ENCODE results near the gene PHYHIPL. TPM values are rescaled to one million over a fixed set of nuclear protein-coding genes. Genes with fewer than 3 reads are reported as not detected.
"Not testable (repeated sequence)": the region's sequence is repeated elsewhere in the genome, so short reads cannot be mapped to it uniquely, and the experiment has no call there.

PHYHIPL gene
- total RNA-seq, 2 experiments from 2014 or later = not detected

GRCh38 chr10:59223597-59223996, 47.2 kb downstream of the PHYHIPL start:
- H3K27ac Mint-ChIP-seq; CTCF ChIA-PET; H3K4me1 Mint-ChIP-seq; H3K27me3 Mint-ChIP-seq; ATAC-seq; H3K9me3 Mint-ChIP-seq (ENCODE audit: low read depth); H3K36me3 Mint-ChIP-seq; DNase-seq; H3K4me3 Mint-ChIP-seq: not testable (repeated sequence)

- Mint-ChIP-seq H3K4me1 (no peaks in the 10 kb centered on the region), H3K27ac (no peak overlapping the region), H3K36me3 (no peaks in the 10 kb centered on the region), H3K9me3 (ENCODE audit: low read depth) (no peaks in the 10 kb centered on the region), H3K4me3 (no peak overlapping the region), H3K27me3 (no peaks in the 10 kb centered on the region)
- DNase-seq = no peak
- CTCF ChIA-PET = no interaction called here
- ATAC-seq = no peak
Observed at GRCh38 chr10:59225211-59225610, 48.8 kb downstream of the PHYHIPL start.

- CTCF ChIA-PET = no interaction called here
- no peak for ATAC-seq
- Mint-ChIP-seq H3K4me3 (no peak overlapping the region), H3K27me3 (no peaks in the 10 kb centered on the region), H3K27ac (no peak overlapping the region), H3K9me3 (ENCODE audit: low read depth) (no peaks in the 10 kb centered on the region), H3K4me1 (no peaks in the 10 kb centered on the region), H3K36me3 (no peaks in the 10 kb centered on the region)
- DNase-seq = no peak
Observed at GRCh38 chr10:59227136-59227673, 50.8 kb downstream of the PHYHIPL start.

DNA sequence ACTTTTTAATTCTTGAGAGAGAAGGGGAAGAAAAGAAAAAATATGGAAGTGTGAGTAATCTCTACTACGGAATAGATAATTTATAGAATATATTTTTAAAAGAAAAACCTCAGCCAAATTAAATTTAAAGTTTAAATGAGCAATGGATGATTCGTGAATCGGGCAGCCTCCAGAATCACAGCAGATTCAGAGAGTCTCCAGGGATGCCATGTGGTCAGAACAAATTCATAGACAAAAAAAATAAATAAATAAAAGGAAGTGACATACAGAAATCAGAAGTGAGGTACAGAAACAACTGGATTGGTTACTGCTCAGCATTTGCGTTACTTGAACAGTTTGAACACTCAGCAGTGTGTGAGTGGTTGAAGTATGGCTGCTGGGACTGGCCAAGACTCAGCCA, 53.0 kb downstream of the PHYHIPL start:
- H3K9me3 Mint-ChIP-seq (ENCODE audit: low read depth) = no peaks in the 10 kb centered on the region
- no peak overlapping the region for H3K4me3 Mint-ChIP-seq
- H3K4me1 Mint-ChIP-seq = no peaks in the 10 kb centered on the region
- H3K27ac Mint-ChIP-seq = no peak overlapping the region
- CTCF ChIA-PET = no interaction called here
- no peak for DNase-seq
- ATAC-seq = no peak
- no peaks in the 10 kb centered on the region for H3K36me3 Mint-ChIP-seq
- no peaks in the 10 kb centered on the region for H3K27me3 Mint-ChIP-seq

DNA sequence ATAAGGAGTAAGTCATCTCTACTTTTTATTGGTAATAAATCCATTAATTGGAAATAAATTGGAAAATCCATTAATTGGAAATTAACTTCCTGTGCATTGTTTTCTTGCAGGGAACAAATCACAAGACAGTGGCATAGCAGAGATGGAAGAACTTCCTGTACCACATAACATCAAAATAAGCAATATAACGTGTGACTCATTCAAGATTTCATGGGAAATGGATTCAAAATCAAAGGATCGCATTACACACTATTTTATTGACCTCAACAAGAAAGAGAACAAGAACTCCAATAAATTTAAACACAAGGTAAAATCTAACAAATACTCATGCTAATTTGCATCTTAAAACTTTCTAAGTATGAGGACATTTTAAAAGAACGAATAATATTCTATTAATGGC, 57.8 kb downstream of the PHYHIPL start:
- H3K4me3 Mint-ChIP-seq = no peak overlapping the region
- no peak for DNase-seq
- H3K27me3 Mint-ChIP-seq = peaks cover 3% of the 10 kb centered on the region
- H3K36me3 Mint-ChIP-seq = no peaks in the 10 kb centered on the region
- no peaks in the 10 kb centered on the region for H3K9me3 Mint-ChIP-seq (ENCODE audit: low read depth)
- CTCF ChIA-PET = no interaction called here
- H3K27ac Mint-ChIP-seq = no peak overlapping the region
- no peak for ATAC-seq
- no peaks in the 10 kb centered on the region for H3K4me1 Mint-ChIP-seq

DNA sequence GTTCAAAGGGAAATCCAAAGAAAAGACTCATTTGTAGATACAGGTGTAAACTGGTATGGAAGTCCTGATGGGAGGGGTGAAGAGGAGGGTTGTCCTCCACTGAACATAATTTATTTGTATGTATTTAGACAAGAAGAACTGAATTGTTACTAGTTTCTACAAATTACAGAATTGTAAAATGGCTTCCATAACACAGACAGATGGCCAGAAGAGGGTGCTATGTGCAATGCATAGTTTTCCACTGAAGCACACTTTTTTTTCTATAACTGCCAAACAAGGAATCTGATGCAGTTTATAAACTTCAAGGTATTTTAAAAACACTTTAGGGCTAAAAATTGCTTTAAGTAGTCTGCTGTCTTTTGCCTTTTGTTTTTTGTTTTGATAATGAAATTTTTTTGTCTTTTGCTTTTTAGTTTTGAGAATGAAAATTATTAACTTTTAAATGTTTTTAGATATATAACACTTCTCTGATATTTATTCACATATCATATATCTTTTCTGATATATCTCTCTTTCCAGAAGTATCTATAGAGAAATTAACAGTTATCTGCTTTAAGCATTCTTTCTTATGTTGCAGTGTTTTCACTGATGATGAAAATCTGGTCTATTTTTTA, 58.5 kb downstream of the PHYHIPL start:
- DNase-seq (no peak), ATAC-seq (no peak)
- H3K4me1 Mint-ChIP-seq = no peaks in the 10 kb centered on the region
- CTCF ChIA-PET = no interaction called here
- H3K27ac Mint-ChIP-seq = no peak overlapping the region
- H3K9me3 Mint-ChIP-seq (ENCODE audit: low read depth) = no peaks in the 10 kb centered on the region
- H3K36me3 Mint-ChIP-seq = no peaks in the 10 kb centered on the region
- no peak overlapping the region for H3K4me3 Mint-ChIP-seq
- peaks cover 3% of the 10 kb centered on the region for H3K27me3 Mint-ChIP-seq

GRCh38 chr10:59236064-59236697, 59.7 kb downstream of the PHYHIPL start:
- Mint-ChIP-seq H3K4me3 (no peak overlapping the region), H3K27ac (no peak overlapping the region), H3K4me1 (no peaks in the 10 kb centered on the region), H3K36me3 (no peaks in the 10 kb centered on the region), H3K27me3 (peaks cover 3% of the 10 kb centered on the region), H3K9me3 (ENCODE audit: low read depth) (no peaks in the 10 kb centered on the region)
- CTCF ChIA-PET = no interaction called here
- ATAC-seq (no peak), DNase-seq (no peak)

GRCh38 chr10:59237775-59238174, 61.3 kb downstream of the PHYHIPL start:
- Mint-ChIP-seq H3K36me3 (no peaks in the 10 kb centered on the region), H3K27ac (no peak overlapping the region), H3K4me1 (no peaks in the 10 kb centered on the region), H3K27me3 (peaks cover 3% of the 10 kb centered on the region), H3K4me3 (no peak overlapping the region), H3K9me3 (ENCODE audit: low read depth) (no peaks in the 10 kb centered on the region)
- DNase-seq (no peak), ATAC-seq (no peak)
- CTCF ChIA-PET = no interaction called here

DNA sequence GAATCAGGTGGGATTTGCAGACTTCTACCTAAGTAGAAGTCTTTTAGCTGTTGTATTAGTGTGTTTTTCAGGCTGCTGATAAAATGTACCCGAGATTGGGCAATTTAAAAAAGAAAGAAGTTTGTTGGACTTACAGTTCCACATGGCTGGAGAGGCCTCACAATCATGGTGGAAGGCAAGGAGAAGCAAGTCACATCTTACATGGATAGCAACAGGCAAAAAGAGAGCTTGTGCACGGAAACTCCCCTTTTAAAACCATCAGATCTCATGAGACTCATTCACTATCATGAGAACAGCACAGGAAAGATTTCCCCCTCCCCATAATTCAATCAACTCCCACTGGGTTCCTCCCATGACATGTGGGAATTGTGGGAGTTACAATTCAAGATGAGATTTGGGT, 62.7 kb downstream of the PHYHIPL start:
- ATAC-seq; H3K36me3 Mint-ChIP-seq; H3K27ac Mint-ChIP-seq; H3K9me3 Mint-ChIP-seq (ENCODE audit: low read depth); H3K27me3 Mint-ChIP-seq; CTCF ChIA-PET; H3K4me3 Mint-ChIP-seq; DNase-seq; H3K4me1 Mint-ChIP-seq: not testable (repeated sequence)

GRCh38 chr10:59240582-59241183, 64.2 kb downstream of the PHYHIPL start:
- Mint-ChIP-seq H3K4me3 (no peak overlapping the region), H3K27ac (no peak overlapping the region), H3K27me3 (peaks cover 3% of the 10 kb centered on the region), H3K9me3 (ENCODE audit: low read depth) (no peaks in the 10 kb centered on the region), H3K36me3 (no peaks in the 10 kb centered on the region), H3K4me1 (no peaks in the 10 kb centered on the region)
- CTCF ChIA-PET = no interaction called here
- ATAC-seq (no peak), DNase-seq (no peak)

- Mint-ChIP-seq H3K4me1 (no peaks in the 10 kb centered on the region), H3K9me3 (ENCODE audit: low read depth) (no peaks in the 10 kb centered on the region), H3K27me3 (peaks cover 3% of the 10 kb centered on the region), H3K27ac (no peak overlapping the region), H3K36me3 (no peaks in the 10 kb centered on the region), H3K4me3 (no peak overlapping the region)
- CTCF ChIA-PET = no interaction called here
- DNase-seq (no peak), ATAC-seq (no peak)
Observed at GRCh38 chr10:59242057-59242456, 65.6 kb downstream of the PHYHIPL start.

GRCh38 chr10:59242991-59243390, 66.5 kb downstream of the PHYHIPL start:
- H3K36me3 Mint-ChIP-seq = no peaks in the 10 kb centered on the region
- ATAC-seq (no peak), DNase-seq (no peak)
- CTCF ChIA-PET = no interaction called here
- H3K27ac Mint-ChIP-seq = no peak overlapping the region
- H3K4me3 Mint-ChIP-seq = no peak overlapping the region
- no peaks in the 10 kb centered on the region for H3K9me3 Mint-ChIP-seq (ENCODE audit: low read depth)
- H3K4me1 Mint-ChIP-seq = no peaks in the 10 kb centered on the region
- H3K27me3 Mint-ChIP-seq = peaks cover 3% of the 10 kb centered on the region

DNA sequence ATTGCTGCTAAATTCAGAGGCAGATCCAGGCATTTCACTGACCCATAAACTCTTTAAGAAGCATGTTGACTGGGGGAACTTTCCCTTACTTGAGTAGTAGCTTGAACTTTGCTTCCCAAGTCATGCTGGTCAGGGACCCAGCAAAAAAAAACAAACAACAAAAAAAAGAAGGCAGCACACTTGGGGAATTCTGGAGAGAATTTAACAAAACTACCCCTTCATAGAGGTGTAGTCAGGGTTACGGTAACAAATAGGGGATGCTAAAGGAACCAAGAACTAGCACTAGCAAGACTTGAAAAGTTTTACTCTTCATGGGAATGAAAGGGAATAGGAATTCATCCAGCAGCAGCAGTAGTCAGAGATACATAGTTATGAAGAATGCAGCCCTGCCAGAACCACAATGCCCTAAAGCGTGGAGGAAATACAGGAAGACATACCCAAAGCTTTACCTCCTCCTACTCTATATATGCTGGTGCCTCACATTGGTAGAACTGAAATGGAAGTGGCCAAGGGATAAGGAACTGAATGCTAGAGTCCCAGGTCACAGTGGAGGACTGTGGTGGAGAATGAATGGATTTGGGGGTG, 67.3 kb downstream of the PHYHIPL start:
- ATAC-seq (no peak), DNase-seq (no peak)
- Mint-ChIP-seq H3K9me3 (ENCODE audit: low read depth) (no peaks in the 10 kb centered on the region), H3K27me3 (peaks cover 3% of the 10 kb centered on the region), H3K36me3 (no peaks in the 10 kb centered on the region), H3K4me3 (no peak overlapping the region), H3K4me1 (no peaks in the 10 kb centered on the region), H3K27ac (no peak overlapping the region)
- CTCF ChIA-PET = no interaction called here

DNA sequence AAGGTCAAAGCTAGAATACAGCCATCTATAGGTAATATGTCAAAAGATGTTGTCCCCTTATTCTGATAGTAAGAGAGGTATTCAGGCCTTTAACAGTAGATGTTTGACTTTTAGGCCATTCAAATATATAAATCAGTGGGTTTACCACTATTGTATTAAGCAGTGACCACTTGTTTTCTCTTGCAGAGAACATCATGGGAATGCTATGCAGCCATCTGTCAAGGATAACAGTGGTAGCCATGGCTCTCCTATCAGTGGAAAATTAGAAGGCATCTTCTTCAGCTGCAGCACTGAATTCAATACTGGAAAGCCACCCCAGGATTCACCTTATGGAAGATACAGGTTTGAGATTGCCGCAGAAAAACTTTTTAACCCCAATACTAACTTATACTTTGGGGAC, 68.4 kb downstream of the PHYHIPL start:
- Mint-ChIP-seq H3K4me3 (no peak overlapping the region), H3K27me3 (no peaks in the 10 kb centered on the region), H3K9me3 (ENCODE audit: low read depth) (no peaks in the 10 kb centered on the region), H3K27ac (no peak overlapping the region), H3K4me1 (no peaks in the 10 kb centered on the region), H3K36me3 (no peaks in the 10 kb centered on the region)
- DNase-seq (no peak), ATAC-seq (no peak)
- CTCF ChIA-PET = no interaction called here

All from activated CD8-positive, alpha-beta memory T cell treated with anti-CD3 and anti-CD28 coated beads, Interleukin-2, amount 10 ng/mL, durations not matched to agents 7 days and 5 days (primary cell).